ENCODE results near the gene DCAF6.

DCAF6 gene

GRCh38 chr1:168087696-168088095 lies 151.2 kb downstream of the DCAF6 start:
- DNase-seq (ENCODE audit: low spot score), result no peak

DNA sequence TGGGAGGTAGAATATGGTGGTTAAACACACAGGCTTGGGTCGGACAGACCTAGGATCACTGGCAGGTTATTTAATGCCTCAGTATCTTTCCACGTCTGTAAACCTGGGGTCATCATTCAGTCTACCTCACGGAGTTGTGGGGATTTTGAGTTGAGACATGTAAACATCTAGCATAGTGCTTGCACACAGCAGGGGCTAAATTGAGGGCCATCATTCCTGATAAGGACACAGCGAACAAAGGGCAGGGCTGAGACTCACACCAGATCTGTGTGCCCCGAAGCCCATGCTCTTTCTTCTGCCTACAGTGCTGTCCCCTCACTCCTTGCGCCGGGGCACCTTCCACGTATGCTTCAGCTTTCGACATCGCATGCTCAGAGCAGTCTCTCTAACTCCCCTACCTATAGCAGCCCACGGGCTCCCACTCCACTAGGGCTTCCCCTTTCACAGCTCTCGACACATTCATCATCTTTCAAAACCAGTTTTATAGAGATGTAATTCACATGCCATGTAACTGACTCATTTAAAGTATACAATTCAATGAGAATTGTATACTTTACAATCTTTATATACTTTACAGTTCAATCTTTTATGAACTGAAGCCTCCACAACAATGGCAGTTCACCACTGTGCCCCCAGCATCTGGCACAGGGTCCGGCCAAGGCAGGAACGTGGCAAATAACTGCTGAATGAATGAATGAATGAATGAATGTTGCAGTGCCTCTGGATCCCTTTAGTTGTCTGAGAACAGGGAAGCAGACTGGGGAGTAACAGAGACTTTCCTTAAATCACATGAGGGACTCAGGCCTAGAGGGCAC lies 152.2 kb downstream of the DCAF6 start:
- DNase-seq (ENCODE audit: low spot score), result no peak

GRCh38 chr1:168089326-168089978 lies 153.0 kb downstream of the DCAF6 start:
- DNase-seq (ENCODE audit: low spot score), result no peak

- DNase-seq (ENCODE audit: low spot score), result no peak
These were observed 153.5 kb downstream of the DCAF6 start for GRCh38 chr1:168089979-168090337.

DNA sequence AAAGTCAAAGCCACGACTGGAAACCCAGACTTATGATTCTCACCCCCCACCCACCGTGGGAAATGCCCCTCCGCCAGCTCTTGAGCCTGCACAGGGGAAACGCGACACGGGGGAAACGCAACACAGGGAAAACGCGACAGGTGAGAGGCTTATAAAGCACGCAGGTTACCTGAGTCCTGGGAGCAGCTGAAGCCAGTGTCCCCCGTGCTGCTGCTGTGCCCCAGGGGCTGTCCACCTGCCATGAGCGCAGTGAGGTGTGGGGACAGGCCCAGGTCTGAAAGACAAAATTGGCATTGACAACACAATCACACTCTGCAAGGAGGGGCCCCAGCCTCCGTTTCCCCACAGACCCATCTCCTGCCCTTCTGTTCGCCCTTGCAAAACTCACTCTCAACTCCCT lies 153.9 kb downstream of the DCAF6 start:
- DNase-seq (ENCODE audit: low spot score), result no peak

- no peak for DNase-seq (ENCODE audit: low spot score)
These were observed 154.6 kb downstream of the DCAF6 start for GRCh38 chr1:168091063-168091462.

GRCh38 chr1:168091720-168092550 lies 155.5 kb downstream of the DCAF6 start:
- no peak for DNase-seq (ENCODE audit: low spot score)

DNA sequence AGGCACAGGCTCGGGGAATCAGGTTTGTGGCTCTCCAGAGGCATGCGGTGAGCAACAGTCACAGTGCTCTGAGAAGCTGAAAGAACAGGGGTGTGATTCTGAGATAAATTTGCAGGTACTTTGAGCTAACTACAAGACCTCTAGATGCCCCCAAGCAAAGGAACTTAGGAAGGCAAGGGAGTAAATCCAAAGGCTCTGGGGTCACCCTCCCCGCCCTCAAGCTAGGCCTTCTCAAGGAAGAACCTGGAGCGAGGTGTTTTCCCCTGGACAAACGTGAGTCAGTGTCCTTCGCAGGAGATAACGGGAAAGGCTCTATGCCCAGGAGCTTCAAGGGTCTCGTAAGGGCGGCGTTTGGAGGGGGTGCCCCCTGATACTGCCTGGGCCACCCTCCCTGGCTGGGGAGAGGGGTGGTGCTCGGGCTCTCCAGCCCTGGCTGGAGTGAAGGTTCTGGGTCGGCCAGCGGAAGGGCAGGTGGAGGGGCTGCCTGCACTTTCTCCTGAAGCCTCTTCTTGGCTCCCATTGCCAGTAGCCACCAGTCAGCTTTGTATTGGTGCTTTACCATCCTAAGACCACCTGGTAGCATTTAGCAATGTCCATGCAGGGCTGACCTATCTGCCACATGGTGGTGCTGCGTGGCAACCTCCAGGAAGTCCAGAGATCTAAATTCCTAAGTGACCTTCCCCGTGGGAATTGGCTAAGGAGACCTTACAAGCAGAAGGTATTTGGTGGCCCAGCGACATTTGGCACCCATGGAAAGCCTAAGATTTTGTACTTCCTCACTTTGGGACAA lies 156.3 kb downstream of the DCAF6 start:
- no peak for DNase-seq (ENCODE audit: low spot score)

DNA sequence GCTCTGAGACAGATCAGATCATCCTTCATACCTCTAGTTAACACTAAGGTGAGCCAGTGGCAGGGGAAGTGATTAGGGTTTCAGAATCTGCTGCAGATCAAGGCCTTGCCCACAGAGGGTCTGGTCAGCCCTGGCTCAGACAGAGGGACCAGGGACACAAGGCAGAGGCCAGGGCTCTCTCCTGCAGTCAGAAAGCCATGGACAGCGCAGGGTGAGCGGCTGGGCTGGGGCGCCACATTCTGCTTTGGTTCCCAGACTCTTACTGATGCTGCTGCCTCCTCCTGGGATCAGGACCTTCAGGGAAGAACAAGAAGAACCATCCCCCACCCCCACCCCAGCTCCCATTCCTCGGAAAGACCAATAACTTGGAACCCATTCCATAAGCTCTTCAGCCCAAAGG lies 157.1 kb downstream of the DCAF6 start:
- DNase-seq (ENCODE audit: low spot score), result no peak

- DNase-seq (ENCODE audit: low spot score), result no peak
These were observed 159.0 kb downstream of the DCAF6 start for GRCh38 chr1:168095476-168095875.

- DNase-seq (ENCODE audit: low spot score), result no peak
These were observed 160.0 kb downstream of the DCAF6 start for GRCh38 chr1:168096296-168097165.

DNA sequence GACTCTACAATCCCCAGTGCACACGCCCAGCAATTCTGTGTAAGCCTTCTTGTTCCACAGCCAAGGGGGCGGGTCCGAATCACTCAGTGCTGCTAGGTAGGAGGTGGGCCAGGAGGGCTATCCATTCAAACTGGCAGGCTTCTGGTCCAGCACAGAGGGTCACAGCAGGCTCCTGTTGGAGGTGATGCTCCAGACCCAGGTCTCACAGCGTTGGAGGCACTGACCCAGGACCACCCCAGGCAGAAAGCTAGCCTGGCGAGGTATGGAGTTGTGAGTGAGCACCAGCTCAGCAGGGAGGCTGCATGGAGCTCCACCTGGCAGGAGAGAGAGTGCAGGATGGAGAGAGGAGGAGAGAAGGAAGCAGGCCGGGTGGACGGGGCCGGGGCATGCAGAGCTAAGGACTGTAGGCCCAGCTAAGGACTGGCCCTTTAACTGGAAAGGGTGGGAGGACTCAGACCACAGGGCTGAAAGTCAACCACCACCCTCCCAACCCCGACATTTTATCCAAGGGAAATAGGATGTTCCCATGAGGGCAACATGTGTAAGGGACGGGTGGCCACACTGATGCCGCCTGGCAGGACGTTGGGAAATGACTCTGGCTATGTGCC lies 161.5 kb downstream of the DCAF6 start:
- no peak for DNase-seq (ENCODE audit: low spot score)

- no peak for DNase-seq (ENCODE audit: low spot score)
These were observed 162.2 kb downstream of the DCAF6 start for GRCh38 chr1:168098534-168099320.

DNA sequence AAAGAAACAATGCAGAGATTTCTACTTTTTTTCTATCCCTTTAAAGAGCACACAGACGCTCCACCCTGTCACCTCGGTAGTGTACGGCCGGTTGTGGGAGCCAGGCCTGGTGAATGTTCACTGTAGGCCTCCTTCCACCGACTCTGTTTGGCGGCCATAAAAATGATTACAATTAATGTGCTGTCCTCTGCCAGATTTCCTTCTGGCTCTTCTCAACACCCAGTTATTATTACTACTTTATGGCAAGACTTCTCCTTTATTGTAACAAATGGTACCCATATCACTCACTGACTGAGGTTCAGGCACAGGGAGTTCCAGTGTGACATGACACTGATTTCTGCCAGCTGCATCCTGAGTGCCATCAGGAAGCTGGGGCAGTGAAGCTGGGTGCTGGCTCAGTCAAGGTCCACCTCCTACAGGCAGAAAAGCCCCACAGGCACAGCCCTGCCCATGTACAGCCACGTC lies 162.9 kb downstream of the DCAF6 start:
- DNase-seq (ENCODE audit: low spot score), result no peak

- no peak for DNase-seq (ENCODE audit: low spot score)
These were observed 164.0 kb downstream of the DCAF6 start for GRCh38 chr1:168100315-168101002.

DNA sequence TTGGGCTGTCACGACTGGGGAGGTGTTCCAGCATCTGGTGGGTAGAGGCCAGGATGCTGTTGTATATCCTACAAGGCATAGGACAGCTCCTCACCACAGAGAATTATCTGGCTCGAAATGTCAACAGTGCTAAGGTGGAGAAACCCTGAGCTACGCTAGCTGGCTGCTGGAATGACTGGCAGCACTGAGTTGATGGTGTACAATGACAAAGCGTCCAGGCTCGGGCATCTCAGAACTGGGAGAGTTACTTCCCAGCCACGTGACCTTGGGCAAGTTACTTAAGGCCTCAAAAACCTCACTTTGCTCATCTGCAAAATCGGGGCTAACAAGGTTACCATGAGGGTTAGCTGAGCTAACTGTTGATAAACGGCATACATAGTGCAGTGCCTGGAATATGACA lies 164.9 kb downstream of the DCAF6 start:
- no peak for DNase-seq (ENCODE audit: low spot score)

DNA sequence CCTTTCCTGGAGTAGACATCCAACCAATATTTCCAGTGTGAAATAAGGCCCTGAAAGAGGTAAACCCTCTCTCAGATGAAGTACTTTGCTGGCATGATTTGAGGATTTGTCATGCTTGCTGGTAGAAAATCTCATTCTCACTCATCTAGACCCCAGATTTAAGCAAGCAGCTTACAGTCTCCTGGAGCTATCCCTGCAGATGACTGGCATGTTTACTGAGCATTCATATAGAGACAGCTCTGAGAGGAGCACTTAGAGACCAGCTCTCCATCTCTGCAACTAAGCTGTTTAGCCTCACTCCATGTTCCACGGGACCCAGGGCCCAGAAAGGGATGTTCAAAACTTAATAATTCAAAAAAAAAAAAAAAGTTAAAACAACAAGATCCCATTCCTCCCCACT lies 166.0 kb downstream of the DCAF6 start:
- no peak for DNase-seq (ENCODE audit: low spot score)

DNA sequence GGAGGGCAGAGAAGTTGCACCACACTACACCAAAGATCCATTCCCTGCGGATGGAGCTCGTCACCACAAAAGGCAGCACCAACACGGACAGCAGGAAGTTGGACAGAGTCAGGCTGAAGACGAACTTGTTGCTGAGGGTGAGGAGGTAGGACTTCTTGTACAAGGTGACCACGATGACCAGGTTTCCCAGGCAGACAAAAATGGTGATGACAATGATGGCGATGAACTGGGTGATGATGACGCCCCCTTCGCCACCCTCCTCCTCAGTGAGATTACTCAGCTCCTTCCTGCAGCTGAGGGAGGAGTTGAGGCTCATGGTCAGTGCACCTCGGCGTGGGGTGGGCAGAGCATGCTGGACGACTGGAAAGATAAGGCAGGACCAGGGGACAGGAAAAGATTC lies 168.1 kb downstream of the DCAF6 start:
- DNase-seq (ENCODE audit: low spot score), result no peak

DNA sequence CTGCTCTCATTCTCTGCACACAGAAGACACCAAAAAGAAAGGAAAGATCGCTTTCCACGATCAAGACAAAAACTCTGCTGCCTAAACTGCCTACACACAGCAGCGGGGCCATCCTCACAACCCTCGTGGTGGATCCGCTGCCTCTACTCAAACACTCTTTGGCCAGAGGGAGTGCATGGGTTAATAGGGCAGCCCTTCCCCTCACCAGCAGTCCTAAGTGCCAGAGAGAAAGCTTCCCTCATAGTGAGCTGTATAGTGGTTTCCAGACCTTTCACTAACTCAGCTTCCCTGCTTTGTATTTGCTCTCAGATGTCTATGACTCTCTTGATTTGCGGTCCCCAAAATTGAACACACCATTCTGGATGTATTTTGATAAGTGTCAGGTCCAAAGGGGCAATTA lies 169.4 kb downstream of the DCAF6 start:
- no peak for DNase-seq (ENCODE audit: low spot score)
